OCI-M2 (cell line): Measurements from ENCODE around the gene ACTN1.

Source experiments
- DNase-seq: peaks from one replicate; lab custom pipeline; 2025; ENCODE audit not compliant: unreplicated experiment; lab: John Stamatoyannopoulos, UW

Gene ACTN1

DNA sequence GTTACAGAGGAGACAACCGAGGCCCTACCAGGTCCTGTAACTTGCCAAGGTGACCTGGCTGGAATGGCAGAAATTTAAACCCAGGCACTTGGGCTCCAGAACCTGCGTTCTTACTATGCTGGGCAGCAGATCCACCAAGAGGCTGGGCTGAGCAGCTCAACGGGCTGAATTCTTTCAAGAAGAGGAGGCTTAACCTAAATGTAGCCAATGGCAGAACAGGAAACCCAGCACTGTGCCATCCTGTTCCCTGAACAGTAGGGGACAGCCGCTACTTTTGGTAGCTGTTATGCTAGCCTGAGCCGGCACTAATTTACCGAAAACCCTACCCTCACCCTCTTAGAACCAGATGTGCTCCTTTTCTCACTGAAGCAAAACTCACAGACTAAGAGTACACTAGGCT is 86.1 kb downstream of the ACTN1 start:
- DNase-seq = no peak

DNA sequence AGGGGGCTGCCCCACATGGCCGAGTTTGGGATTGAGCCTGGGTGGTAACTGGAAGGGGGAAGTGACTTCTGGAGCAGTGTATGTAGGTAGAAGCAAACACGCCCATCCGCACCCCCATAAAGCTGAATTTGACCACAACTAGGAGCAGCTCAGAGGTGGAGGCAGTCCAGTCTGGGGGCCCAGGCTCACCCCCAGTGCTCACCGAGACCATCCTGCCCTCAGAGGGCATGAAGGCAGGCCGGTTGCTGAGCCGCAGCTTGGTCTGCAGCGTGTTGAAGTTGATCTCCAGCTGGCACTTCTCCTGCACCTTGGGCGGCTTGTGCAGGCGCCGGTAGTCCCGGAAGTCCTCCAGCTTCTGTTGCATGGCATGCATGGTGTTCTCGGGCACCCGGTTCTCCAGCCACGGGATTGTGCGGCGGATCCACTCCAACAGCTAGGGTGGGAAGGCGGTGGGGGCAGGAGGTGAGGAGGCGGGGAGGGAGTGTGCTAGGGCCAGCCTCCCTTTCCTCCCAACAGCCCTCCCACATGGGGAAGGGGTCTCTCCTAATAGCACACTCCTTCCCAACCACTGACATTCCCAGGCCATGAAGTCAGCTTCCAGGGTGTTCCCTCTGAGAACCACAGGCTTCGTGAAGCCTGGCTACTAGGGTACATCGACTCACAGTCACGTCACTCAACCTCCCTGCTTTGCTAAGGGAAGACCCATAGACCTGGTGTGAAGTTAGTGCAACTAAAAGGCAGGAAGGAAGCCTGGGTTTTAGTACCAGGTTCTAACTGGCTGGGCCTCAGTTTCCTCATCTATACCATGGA is 87.0 kb downstream of the ACTN1 start:
- no peak for DNase-seq

DNA sequence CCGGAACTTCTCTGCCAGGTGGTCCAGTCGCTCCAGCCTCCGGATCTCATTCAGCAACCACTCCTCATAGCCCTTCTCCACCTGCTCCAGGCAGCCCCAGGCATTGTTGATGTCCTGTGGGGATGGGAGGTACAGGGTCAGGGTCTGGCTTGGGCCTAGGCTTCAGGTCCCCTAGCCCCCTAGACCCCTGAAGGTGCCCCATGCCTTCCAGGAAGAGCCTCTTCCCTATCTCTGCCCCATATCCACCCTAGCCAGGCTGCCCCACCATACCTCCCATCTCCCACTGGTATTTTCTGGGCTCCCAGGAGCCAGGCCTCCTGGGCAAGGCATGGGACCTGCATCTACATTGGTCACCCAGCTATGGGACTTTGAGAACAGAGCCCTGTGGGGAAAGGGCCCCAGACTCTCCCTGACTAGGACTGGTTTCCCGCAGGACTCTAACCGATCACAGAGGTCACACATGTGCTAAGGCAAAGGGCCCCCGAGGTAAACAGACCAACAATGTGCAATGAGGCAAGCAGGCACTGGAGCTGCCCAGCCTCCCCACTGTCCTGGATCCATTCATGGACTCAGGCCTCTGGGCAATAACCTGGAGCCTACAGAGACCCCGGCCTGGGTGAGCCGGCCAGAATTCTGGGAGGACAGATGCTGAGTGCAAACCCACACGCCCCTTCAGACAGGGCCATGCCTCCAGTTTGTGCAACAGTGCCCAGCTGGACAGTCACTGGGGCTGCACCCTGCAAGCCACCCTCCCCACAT is 88.8 kb downstream of the ACTN1 start:
- DNase-seq = no peak

DNA sequence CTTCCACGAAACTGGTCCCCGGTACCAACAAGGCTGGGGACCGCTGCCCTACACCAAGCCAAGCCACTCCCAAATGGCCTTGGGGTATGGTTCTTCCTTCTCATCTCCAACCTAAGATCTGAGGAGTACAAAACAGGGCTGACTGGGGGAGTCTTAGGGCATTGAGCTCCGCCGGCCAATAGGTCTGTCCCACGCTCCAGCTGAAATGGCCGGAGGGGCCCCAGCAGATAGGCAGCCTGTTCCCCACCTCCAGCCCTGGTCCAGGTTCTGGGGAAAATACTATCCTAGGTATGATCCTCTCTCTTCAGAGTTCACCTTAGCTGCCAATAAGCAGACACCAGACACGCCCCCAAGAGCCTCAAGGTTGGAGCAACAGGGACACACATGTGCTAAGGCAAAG is 90.2 kb downstream of the ACTN1 start:
- no peak for DNase-seq

DNA sequence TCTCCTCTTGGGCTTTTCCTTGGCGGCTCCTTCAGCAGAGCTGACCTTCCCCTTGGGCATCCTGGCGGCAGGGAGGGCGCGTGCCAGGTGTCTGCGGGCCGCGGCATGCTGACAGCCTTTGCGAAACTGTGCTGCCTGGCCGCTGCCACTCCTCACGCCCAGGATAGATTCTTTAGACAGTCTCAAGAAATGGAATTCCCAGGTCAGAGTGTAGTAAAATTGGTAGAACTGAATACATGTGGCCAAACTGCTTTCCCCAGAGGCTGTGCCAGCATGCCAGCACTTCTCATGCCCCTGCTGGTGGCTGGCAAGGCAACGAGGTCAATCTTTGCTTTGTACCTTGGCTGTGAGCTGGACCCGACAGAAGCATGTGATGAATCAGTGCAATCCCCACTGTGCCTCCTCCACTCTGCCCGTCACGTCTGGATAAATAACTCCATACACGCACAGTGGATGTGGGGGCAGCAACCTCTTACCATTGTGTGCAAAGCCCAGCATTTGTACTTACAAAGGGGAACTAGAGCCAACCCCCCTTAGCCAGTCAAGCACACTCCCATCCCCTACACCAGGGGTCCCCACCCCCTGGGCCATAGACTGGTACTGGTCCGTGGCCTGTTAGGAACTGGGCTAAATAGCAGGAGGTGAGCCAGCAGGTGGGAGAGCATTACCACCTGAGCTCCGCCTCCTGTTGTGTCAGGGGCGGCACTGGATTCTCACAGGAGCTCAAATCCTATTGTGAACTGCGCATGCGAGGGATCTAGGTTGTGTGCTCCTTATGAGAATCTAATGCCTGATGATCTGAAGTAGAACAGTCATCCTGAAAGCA is 90.9 kb downstream of the ACTN1 start:
- no peak for DNase-seq

DNA sequence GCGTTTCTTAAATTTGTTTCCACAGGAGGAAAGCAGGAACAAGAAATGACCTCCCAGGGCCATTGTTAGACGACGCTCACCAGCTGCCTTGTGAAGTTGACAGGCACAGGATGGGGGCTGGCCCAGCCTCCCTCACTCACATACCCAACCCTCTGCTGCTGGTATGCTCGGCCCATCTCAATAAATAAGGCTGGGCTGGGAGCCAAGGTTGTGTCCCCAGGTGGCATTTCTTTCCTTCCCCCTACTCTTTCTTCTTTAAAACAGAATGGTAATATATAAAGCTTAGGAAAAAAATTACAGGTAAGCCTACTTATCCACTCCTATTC is 93.0 kb downstream of the ACTN1 start:
- no peak for DNase-seq

DNA sequence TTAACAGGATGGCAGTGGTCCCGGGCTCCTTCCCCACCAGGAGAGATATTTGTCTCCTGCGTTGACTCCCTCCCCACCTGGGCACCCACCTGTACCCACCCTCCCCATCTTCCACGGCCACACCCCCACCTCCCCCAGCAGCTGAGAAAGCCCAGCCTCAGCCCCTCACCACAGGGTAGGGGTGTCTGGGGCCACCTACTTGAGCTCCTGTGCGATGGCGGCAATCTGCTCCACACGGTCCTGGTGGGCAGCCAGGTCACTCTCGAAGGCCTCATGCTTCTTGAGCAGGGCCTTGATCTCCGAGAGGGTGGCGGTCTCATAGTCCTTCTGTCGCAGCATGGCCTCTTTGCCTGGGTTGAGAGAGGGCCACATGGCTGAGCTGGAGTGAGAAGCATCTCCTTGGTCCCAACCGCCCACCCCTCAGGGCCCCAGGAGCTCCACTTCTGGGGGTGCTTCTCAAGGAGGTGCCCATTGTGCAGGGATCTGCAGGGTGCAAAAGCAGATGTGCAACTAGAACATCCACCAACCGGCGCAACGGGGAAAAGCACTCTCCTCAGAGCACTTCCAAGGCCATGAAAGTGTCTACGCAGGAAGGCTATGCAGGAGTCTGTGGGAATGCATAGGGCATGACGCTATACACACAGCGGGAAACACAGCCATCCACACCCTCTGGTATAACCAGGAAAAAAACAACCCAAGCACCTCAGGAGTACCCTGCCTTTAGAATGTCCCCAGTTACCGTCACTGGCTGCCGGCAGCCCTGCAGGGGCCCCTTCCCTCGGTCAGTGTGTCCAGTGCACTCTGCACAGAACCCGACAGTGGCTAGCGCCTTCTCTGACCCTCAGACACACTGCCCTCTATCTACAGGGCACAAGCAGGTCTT is 93.6 kb downstream of the ACTN1 start:
- DNase-seq = no peak

DNA sequence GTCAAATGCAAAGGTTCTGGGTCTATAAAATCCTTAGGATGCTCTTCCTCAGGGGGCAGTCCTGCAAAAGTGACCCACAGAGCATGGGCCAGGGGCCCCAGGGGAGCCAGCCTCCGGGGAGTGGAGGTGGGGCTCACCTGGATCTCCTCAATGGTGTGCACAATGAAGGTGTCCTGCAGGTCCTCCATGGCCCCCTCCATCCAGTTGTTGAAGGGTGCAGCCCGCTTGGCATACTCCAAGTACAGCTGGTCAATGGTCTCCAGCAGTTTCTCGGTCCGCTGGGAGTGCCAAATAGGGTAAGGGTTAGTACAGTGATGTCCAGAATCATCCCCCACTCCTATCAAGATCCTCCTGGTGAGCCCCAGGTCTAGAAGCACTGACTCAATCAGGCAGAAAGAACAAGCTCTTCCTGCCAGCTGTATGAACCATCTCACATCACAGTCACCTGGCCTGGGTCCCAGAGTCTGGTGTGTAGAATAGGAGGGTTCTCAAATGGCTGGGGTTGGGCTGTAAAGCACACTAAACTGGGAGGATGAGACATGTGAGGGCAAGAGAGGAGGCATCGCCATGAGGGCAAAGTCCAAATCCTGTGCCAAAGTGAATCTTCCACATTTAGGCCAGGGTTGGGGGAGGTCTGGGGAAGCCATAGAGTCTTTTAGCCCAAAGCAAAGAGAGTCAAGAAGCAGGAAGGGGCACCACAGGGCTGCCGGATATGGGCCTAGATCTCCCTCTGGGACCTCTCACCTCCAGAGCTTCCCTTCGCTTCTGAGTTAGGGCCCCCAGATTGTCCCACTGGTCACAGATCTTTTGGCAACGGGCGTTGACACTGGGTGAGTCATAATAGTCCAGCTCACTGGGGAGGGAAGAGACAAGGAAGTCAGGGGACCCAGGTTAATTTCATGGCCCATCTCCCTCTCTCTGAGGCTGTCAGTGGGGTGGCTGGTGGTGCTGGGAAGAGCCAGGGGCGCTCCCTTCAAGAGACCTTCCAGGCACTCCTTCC is 94.8 kb downstream of the ACTN1 start:
- DNase-seq = no peak

DNA sequence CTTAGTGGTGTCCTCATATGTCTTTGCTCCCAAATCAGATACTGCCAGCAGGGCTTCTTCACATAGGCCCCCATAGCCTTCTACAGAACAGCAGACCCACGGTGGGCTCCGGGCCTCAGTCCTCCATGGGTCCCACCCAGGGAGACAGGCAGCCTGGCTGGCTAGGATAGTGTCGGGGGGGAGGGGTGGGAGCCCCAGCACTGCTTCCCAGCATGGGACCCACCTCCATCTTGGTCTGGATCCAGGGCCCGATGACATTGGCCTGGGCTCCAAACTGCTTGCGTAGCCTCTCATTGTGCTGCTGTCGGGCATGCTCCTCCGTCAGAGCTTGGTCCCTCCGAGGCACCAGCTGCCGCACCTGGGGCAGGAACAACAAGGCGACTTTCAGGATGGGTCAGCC is 96.9 kb downstream of the ACTN1 start:
- no peak for DNase-seq

DNA sequence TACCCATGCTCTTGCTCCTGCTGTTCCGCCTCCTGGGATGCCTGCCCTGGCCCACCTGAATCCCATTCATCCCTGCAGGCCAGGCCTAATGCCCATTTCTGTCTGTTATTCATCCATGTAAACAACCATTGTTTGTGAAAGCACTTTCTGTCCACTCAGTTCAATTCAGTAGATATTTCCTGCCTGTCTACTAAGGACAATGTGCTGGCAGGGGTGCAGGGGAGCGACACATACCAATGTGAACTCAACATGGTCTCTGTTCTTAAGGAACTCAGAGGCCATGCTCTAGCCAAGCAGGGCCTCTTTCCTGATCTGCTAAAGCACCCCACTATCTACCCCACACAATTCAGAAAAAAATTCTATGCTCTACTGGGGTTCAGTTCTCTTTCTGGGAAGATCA is 97.7 kb downstream of the ACTN1 start:
- DNase-seq = no peak

DNA sequence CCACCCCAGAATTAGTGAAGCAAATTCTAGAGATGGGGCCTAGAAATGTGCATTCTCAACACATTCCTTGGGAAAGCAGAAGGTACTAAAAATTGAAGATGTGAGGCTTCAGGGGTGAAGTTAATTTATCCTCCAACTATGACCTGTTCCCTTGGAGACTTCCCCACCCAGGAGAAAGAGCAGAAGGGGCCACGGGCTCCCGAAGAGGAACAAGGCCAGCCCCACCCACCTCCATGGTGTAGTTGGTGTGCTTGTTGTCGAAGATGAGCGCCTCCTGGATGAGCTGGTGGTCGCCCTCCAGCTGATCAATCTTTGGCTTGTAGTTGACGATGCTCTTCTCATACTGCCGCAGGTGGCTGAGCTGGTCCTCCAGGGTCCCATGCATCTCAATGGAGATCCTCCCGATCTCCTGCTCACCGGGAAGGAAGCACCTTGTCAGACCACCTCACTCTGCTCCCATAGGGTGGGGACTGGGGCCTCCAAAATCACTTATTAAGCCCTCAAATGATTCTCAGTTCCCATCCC is 98.5 kb downstream of the ACTN1 start:
- DNase-seq = no peak

DNA sequence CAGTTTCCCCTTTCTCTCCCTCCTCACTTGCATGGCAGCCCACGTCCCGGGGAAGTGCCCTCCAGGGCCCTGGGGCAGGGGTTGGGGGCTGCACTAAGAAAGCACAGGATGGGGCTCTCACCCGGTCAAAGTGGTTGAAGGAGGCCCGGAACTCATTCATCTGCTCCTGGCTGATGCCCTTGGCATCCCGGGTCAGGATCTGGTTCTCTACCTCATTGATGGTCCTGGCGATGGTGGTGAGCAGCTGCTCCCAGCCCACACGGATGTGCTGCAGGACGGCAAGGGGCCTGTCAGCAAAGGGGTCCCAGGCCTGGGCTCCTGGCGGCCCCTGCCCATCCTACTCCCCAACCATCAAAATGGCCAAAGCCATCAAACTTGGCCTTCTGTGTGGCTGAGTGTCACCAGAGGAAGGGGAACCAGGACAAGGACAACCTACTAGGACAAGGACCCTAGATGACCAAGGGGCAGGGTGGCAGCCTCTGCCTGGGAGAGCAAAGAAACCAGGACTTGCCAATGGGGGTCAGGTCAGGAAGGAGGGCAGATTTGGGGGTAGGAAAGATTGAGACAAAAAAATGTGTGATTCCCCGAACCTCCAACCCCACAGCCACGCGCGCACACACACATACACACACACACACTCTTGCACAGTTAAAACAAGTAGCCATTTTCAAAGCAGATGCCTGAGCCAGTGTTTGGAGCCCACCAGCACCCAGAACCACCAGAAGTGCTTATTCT is 99.1 kb downstream of the ACTN1 start:
- no peak for DNase-seq

DNA sequence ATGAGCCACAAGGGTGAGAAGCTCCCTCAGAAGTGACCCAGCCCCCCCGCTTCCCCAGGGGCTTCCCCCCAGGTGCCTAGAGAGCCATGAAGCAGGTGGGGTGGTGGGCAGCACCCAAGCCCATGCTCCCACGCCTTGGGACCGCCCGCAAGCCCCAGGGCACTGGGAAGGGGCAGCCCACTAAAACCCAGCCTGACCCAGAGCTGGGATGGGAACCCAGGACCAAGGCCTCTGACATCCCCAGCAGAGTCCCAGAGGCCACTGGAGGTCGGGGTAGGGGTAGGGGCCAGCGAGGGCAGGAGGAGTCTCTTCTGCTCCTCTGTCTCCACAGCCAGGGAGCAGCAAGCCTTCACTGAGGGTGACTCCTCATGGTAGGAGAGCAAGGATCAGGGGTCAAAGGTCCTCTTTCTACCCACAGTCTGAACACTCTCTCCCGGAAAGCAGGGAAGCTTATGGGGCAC is 99.8 kb downstream of the ACTN1 start:
- no peak for DNase-seq

DNA sequence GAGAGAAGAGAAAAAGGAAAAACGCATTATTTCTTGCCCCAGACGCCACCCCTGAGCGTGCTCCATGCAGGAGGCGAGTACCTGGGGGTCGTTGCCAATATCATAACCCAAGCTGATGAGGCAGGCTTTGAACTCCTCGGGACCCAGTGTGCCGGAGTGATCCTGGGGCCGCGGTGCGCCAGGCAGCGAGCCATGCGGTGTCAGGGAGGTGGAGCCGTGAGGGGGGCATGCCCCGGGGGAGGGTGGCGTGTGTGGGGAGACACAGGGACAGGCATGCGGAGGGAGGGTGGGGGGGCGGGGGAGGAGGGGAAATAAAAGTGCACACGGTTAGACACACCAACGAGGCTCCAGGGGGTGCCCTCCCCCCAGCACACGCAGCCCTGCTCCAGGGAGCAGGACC is 100.2 kb downstream of the ACTN1 start:
- DNase-seq = no peak

DNA sequence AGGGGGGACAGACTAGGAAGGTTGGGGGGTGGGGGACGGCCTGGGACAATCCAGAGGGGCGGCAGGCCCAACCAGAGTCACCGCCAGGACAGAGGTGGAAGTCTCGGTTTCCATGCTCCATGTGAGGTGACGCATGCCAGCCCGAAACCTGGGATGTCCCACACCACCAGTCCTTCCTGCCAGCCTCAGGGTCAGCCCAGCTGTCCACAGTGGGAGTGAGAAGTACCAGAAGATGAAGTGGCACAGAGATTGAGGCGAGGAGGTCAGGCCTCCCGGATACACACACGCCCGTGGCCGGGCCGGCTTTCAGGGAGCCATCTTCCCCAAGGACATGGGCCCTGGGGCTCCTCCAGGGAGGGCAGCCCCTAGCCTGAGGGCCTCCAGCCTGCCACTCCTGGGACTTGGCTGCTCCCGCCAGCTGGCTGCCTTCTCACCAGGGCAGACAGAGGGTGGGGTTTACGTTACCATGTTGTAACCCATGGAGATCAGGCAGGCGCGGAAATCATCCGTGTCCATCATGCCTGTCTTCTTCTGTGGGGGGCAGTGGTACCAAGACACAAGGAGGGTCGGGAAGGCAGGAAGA is 101.0 kb downstream of the ACTN1 start:
- DNase-seq = no peak

DNA sequence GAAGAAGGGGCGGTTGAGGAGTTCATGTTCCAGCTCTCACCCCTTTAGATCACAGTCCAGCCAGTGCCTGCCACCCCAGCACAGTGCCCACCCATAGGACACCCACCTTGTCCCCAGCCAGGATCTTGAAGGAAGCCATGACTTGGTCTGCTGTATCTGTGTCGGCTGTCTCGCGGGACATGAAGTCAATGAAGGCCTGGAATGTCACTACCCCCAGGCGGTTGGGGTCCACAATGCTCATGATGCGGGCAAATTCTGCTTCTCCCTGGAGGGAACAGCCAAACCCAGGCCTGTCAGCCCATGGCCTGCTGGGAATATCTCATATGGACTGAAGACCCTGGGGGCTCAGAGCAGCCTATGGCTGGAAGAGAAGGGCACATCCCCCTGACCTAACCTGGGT is 102.1 kb downstream of the ACTN1 start:
- no peak for DNase-seq

DNA sequence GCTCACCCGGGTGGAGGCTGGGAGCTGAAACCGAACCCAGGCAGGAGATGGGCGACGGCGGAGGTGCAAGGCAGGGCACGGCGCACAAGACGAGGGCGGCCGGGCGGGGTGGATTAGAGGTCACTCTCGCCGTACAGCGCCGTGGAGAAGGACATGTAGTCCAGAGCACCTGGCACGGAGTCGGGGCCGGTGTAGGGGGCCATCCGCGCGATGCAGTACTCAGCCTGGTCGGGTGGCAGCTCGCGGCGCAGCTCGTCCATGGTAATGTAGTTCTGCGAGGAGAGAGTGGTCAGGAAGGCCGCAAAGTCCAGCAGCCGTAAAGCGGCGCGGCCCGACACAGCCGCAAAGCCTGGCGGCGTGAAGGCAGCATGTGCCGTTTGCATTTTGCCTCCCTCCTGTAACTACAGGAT is 104.4 kb downstream of the ACTN1 start:
- DNase-seq = no peak

DNA sequence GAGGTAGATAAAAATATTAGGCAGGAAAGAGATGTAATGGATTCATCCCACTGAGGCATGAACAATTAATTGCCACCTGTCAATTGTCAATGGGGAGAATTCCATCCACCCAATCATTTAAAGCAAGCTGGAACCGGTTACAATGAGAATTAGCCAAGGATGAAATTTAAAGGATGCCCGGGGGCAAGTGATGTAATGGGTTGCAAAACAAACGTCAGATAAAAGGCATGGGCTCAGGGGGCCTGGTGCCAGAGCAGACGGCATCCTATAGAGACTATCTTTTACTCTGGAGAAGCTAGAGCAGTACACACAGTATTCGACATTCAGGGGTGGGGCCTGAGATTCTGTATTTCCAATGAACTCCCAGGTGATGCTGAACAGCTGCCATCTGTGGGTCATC is 105.7 kb downstream of the ACTN1 start:
- DNase-seq = no peak
